CD4-positive, alpha-beta T cell treated with Interleukin-21 for 1 hour (primary cell): ENCODE results near the gene MDFIC.
A peak's percentile ranks its signal among the peaks of the same experiment; 100 is the strongest.

Experiments
- DNase-seq: peaks from one replicate; pipeline ENCODE4 v3.0.0-alpha.2; 2020

Gene MDFIC

GRCh38 chr7:115044224-115044623 is 122.3 kb downstream of the MDFIC start:
- DNase-seq, result no peak

- no peak for DNase-seq
These were observed 126.2 kb downstream of the MDFIC start for GRCh38 chr7:115047958-115048720.

GRCh38 chr7:115052706-115053105 is 130.8 kb downstream of the MDFIC start:
- DNase-seq, result no peak

DNA sequence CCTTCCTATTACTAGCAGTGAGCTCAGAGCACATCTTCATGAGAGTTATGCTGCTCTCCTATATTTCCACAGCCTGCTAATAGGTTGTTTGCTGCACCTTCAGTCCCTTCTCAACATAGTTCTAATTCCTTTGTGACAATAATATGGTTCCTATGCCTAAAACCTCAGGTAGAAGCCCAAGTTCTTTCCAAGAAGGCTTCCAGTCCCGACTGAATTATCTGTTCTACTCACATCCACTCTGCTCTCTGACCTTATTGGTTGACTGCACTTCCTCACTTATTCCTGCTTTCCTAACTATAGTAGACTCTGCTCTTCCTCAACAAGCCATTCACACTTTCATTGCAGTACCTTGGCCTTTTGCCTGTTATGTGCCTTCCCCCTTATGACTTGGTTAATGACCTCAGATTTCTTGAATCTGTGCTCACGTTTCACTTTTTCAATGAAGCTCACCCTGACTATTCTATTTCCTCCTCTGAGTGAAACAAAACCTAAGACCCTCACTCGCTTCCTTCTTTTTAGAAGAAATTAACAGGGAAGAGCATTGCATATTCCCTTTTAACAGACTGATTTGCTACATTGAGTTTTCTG is 132.7 kb downstream of the MDFIC start:
- no peak for DNase-seq

DNA sequence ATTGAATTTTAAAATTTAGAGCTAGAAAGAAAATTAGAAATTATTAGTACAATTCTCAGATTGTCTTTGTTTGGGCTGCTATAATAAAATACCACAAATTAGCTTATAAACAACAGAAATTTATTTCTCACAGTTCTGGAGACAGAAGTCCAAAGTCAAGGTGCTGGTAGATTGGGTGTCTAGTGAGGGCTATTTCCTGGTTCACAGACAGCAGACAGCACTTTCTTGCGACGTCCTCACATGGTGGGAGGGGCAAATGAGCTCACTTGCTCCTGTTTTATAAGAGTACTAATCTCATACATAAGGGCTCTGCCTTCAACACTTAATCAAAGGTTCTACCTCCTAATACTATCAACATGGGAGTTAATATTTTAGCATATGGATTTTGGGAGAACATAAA is 134.1 kb downstream of the MDFIC start:
- no peak for DNase-seq

DNA sequence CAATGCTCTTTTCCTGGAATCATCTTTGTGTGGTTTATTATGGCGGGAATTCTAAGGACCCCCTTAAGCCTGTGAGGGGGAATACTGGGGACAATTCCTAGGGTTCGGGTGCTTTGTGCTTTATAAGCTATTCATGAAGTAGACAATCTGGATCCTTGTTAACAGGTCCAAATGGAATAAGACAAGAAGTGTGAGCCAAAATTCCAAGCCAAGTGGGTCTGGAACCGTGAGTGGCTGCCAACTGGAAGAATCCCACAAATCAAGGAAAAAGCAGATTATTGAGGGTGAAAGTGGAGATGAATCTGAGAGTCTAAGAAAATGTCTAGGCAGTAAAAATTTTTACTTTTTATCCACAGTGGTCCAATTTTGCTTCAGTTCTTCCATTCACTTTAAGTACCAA is 136.8 kb downstream of the MDFIC start:
- DNase-seq, result no peak

- DNase-seq, result no peak
These were observed 137.4 kb downstream of the MDFIC start for GRCh38 chr7:115059321-115059720.

DNA sequence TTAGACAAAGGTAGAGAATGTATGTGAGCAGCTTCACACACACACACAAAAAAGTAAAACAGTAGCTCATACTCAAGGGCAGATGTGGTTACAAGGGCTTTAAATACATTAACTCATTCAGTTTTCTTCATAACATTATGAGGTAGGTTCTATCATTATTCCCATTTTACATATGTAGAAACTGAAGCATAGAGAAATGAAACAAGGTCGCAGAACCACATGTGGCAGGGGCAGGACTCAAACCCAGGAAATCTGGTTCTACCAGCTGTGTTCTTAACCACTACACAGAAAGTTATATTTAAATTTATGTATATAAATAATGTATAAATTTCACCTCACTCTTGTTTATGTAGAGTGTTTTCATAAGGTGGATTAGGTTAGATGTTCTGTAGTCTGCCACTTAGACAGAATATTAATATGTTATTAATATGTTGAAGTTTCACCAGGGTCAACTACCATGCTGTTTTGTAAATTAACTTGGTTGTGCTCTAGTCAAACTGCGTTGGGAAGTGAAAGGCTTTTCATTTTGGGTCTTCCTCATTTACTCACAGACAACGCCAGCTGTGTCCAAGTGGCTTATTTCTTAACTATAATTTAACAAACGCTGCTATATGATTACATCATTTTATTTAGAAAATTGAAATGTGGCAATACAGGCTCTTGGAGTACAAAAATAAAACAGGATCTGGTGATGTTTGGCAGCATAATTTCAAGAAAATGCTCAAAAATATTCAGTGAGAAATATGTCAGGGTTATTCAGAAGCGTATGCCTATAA is 138.4 kb downstream of the MDFIC start:
- peak; percentile 11 for DNase-seq

- DNase-seq, result peak; percentile 6
These were observed 144.2 kb downstream of the MDFIC start for GRCh38 chr7:115066050-115066449.

- DNase-seq, result no peak
These were observed 144.7 kb downstream of the MDFIC start for GRCh38 chr7:115066634-115067033.

DNA sequence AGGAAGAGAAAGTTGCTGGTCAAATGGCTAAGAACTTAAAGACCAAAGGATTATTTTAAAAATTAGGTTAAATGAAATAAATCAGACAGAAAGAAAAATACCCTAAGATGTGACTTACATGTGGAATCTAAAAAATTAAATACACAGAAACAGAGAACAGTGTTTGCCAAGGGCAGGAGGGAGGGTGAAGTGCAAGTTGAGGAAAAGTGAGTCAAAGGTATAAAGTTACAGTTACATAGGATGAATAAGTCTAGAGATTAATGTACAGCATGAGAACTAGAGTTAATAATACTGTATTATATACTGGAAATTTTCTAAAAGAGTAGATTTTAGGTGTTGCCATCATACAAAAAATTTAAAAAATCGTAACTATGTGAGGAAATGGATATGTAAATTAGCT is 146.3 kb downstream of the MDFIC start:
- DNase-seq, result no peak
